Activated B cell treated with CpG ODN at 0.5 μM for 24 hours (primary cell): ENCODE measurements around the gene FLYWCH1. TPM values are rescaled to one million over a fixed set of nuclear protein-coding genes. Genes with fewer than 3 reads are reported as not detected.
A peak's percentile ranks its signal among the peaks of the same experiment; 100 is the strongest.

ENCODE experiments used
- ATAC-seq: fragments of 200-7000 bp; cut with Tn5 transposase; one replicate; pipeline ENCODE4 v1.10.0; 2021; ENCODE audit warnings: low read depth, mild to moderate bottlenecking, moderate library complexity
- CTCF ChIA-PET: fragments of 350-600 bp; sonication (Branson Sonifier 250); formaldehyde crosslinking; loops from one replicate; lab custom pipeline; 2021; ENCODE audit warnings: antibody characterized with exemption; lab: Charles Lee
- POLR2A ChIA-PET: fragments of 350-600 bp; sonication (Branson Sonifier 250); formaldehyde crosslinking; loops from one replicate; lab custom pipeline; 2021; ENCODE audit warnings: antibody characterized with exemption; lab: Charles Lee
- DNase-seq: peaks from one replicate; pipeline ENCODE4 v3.0.0; 2022
- H3K27ac Mint-ChIP-seq: one replicate; pipeline ENCODE4 v1.8.0; 2020; ENCODE audit warnings: mixed read lengths
- H3K27me3 Mint-ChIP-seq: one replicate; pipeline ENCODE4 v1.8.0; 2021; ENCODE audit warnings: mixed read lengths
- H3K36me3 Mint-ChIP-seq: one replicate; pipeline ENCODE4 v1.8.0; 2021; ENCODE audit warnings: low read depth, mixed read lengths
- H3K4me1 Mint-ChIP-seq: one replicate; pipeline ENCODE4 v1.8.0; 2021; ENCODE audit warnings: mixed read lengths
- H3K4me3 Mint-ChIP-seq: one replicate; pipeline ENCODE4 v1.8.0; 2020; ENCODE audit warnings: mild to moderate bottlenecking, mixed read lengths
- H3K9me3 Mint-ChIP-seq: one replicate; pipeline ENCODE4 v1.8.0; 2020; ENCODE audit warnings: mixed read lengths
- CTCF ChIP-seq: fragments of 200-600 bp; IDR thresholded peaks from one replicate; pipeline ENCODE4 v1.8.0; 2022; ENCODE audit warnings: antibody characterized with exemption, mild to moderate bottlenecking
- intact Hi-C: fragments of 100-400 bp; cut with micrococcal nuclease; formaldehyde crosslinking; loops from one replicate; pipeline ENCODE4 v1.15.1; 2024
- total RNA-seq: library from RNA; stranded (reverse); gene quantifications from 2 replicates; pipeline ENCODE4 v1.2.3, GENCODE V29; 2022

The FLYWCH1 gene
- total RNA-seq, 1 donor from 2014 or later = 59.9 TPM

DNA sequence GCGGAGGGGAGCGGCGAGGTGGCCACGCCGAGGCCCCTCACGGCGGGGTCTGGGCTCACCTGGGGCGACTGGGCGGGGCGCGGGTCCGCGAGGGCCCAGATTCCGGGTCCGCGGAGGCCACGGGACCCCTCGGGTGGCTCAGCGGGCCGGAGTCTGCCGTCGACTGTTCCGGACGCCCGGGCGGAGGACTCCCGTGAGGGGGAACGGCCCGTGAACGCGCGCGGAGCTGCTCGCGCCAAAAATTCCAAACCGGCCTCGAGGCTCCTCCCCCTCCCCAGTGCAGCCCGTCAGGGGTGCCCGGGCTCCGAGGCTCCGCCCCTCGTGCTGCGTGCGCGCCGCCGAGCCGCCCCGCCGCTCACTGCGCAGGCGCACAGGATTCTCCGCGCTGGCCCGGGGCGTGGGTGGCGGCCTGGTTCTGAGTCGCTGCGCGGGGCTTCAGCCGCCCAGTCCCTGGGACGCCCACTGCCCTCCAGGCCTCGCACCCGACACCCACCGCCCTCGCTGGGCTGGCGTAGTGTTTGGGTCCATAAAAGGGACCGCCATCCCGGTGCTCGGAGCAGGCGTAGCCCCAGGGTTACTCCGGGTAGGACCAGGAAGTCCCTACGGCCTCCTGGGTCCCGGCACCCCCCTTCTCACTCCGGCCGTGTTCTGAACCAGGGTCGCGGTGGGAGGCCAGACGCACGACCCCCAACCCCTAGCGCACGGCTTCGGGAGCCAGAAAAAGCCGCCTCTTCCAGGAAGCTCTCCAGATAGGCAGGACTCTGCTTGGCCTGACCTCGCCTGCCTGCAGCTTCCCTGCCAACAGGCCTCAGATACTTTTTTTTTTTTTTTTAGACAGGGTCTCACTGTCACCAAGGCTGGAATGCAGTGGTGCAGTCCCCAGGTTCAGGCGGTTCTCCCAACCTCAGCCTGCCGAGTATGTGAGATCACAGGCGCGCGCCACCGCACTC, 68.8 kb downstream of the FLYWCH1 start, which contains the start of gene PKMYT1:
Gene PKMYT1 (minus strand): TSS at position 220 of the 950 bp plus-strand sequence. CDS start 789 bp downstream, outside the sequence.
- Mint-ChIP-seq H3K9me3 (no peaks in the 10 kb centered on the region), H3K4me1 (peaks cover 27% of the 10 kb centered on the region), H3K4me3 (peak within 1 kb of the TSS; percentile 84), H3K27ac (peak within 1 kb of the TSS; percentile 78), H3K27me3 (no peaks in the 10 kb centered on the region), H3K36me3 (no peaks in the 10 kb centered on the region)
- ATAC-seq = peak; percentile 90
- POLR2A ChIA-PET = interaction anchor here (0.5 to 1.5 kb wide), 19 partner anchors 9 to 567 kb away, joined by 3 to 12 read pairs (median 4); partner anchors contain the start of genes ELOB, KCTD5, KREMEN2 and PAQR4
- CTCF ChIA-PET = no interaction called here
- peak; percentile 97 for DNase-seq
- intact Hi-C loops = loop anchor here (1.0 kb wide), 2 partner anchors 11 to 44 kb away; partner anchors contain the start of genes PAQR4 and THOC6
- no peak for TF ChIP-seq CTCF

DNA sequence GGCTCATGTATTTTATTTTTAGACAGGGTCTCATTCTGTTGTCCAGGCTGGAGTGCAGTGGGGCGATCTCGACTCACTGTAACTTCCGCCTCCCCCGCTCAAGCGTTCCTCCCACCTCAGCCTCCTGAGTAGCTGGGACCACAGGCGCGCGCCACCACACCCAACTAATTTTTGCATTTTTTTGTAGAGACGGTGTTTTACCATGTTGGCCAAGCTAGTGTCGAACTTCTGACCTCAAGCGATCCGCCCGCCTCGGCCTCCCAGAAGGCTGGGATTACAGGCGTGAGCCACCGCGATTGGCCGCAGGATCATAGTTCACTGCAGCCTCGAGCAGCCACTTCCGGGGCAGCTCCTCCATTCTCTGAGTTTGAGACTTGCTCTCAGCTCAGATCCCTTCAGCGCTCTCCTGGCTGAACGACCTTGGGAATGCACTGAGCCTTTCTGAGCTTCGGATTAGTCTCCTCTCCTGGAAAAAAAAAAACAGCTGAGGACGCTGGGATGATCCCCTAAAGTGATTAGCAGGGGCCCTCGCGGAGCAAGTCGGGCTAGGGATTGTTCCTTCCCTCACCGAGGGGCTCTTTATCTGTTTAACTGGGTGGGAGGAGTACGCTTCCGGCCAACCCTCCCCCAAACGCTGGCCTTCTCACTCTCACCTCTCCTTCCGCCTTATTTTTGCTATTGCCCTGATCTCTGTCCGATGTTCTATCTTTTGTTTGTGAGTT, 69.6 kb downstream of the FLYWCH1 start:
- intact Hi-C loops = no loop called here
- ChIA-PET CTCF (no interaction called here), POLR2A (interaction anchor here (0.5 to 1.5 kb wide), 12 partner anchors 10 to 204 kb away, joined by 3 to 10 read pairs (median 4); partner anchors contain the start of genes ELOB, FLYWCH2, KREMEN2 and PAQR4)
- H3K9me3 Mint-ChIP-seq = no peaks in the 10 kb centered on the region
- ATAC-seq = no peak
- no peak for DNase-seq
- peaks cover 27% of the 10 kb centered on the region for H3K4me1 Mint-ChIP-seq
- TF ChIP-seq CTCF = no peak
- no peak overlapping the region for H3K27ac Mint-ChIP-seq
- H3K36me3 Mint-ChIP-seq = no peaks in the 10 kb centered on the region
- no peaks in the 10 kb centered on the region for H3K27me3 Mint-ChIP-seq
- peak overlapping the region; percentile 84 for H3K4me3 Mint-ChIP-seq

- no peaks in the 10 kb centered on the region for H3K36me3 Mint-ChIP-seq
- peak overlapping the region; percentile 74 for H3K4me3 Mint-ChIP-seq
- DNase-seq (no peak), ATAC-seq (no peak)
- intact Hi-C loops = loop anchor here (2.0 kb wide), 3 partner anchors 39 to 107 kb away; partner anchors contain the start of gene TNFRSF12A
- TF ChIP-seq CTCF = no peak
- H3K9me3 Mint-ChIP-seq = no peaks in the 10 kb centered on the region
- no peaks in the 10 kb centered on the region for H3K27me3 Mint-ChIP-seq
- POLR2A ChIA-PET = interaction anchor here (0.9 to 1.2 kb wide), 4 partner anchors 12 to 99 kb away, joined by 3 to 4 read pairs (median 3); partner anchors contain the start of genes FLYWCH2, PAQR4 and TNFRSF12A
- peaks cover 27% of the 10 kb centered on the region for H3K4me1 Mint-ChIP-seq
- no peak overlapping the region for H3K27ac Mint-ChIP-seq
- CTCF ChIA-PET = no interaction called here
These were observed 70.1 kb downstream of the FLYWCH1 start for GRCh38 chr16:2981899-2982250.

DNA sequence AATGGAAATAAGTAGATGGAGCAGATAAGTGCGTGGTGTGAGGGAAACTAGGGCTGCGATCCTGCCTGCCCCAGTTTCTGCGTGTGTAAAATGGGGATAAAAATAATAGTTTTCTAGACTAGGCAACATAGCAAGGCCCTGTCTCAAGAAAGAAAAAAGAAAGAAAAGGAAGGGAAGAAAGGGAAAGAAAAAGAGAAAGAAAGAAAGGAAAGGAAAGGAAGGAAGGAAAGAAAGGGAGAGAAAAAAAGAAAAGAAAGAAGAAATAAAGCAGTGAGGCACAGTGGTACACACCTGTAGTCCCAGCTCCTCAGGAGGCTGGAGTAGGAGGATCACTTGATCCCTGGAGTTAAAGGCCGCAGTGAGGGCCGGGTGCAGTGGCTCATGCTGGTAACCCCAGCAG, 70.7 kb downstream of the FLYWCH1 start:
- ATAC-seq (no peak), DNase-seq (no peak)
- H3K36me3 Mint-ChIP-seq = no peaks in the 10 kb centered on the region
- intact Hi-C loops = loop anchor here (2.0 kb wide), 3 partner anchors 38 to 108 kb away; partner anchors contain the start of gene TNFRSF12A
- peaks cover 27% of the 10 kb centered on the region for H3K4me1 Mint-ChIP-seq
- H3K27ac Mint-ChIP-seq = no peak overlapping the region
- H3K4me3 Mint-ChIP-seq = no peak overlapping the region
- TF ChIP-seq CTCF = no peak
- ChIA-PET CTCF (no interaction called here), POLR2A (interaction anchor here (0.7 to 1.1 kb wide), 2 partner anchors 19 to 497 kb away, joined by 11 to 13 read pairs; partner anchors contain the start of gene KREMEN2)
- no peaks in the 10 kb centered on the region for H3K9me3 Mint-ChIP-seq
- no peaks in the 10 kb centered on the region for H3K27me3 Mint-ChIP-seq
